GM18508 (cell line): ENCODE measurements around the gene DNAH11.
"Not testable (repeated sequence)": the region's sequence is repeated elsewhere in the genome, so short reads cannot be mapped to it uniquely, and the experiment has no call there.

Experiments used
- ATAC-seq: cut with Tn5 transposase; IDR thresholded peaks from one replicate; pipeline ENCODE4 v1.9.1; 2021; ENCODE audit warnings: moderate number of reproducible peaks; ENCODE audit not compliant: insufficient read depth, unreplicated experiment

DNAH11 gene

GRCh38 chr7:21867226-21867625 lies 324.4 kb downstream of the DNAH11 start:
- no peak for ATAC-seq

GRCh38 chr7:21867816-21868575 lies 325.2 kb downstream of the DNAH11 start:
- no peak for ATAC-seq

- no peak for ATAC-seq
Observed at GRCh38 chr7:21868576-21868850, 325.7 kb downstream of the DNAH11 start.

- no peak for ATAC-seq
Observed at GRCh38 chr7:21869785-21870402, 327.1 kb downstream of the DNAH11 start.

GRCh38 chr7:21883069-21883468 lies 340.2 kb downstream of the DNAH11 start:
- no peak for ATAC-seq

- ATAC-seq: not testable (repeated sequence)
Observed at GRCh38 chr7:21883501-21883900, 340.7 kb downstream of the DNAH11 start.

GRCh38 chr7:21884496-21884895 lies 341.7 kb downstream of the DNAH11 start:
- ATAC-seq: no peak

GRCh38 chr7:21886396-21886795 lies 343.6 kb downstream of the DNAH11 start:
- no peak for ATAC-seq

- ATAC-seq: no peak
Observed at GRCh38 chr7:21887353-21887752, 344.5 kb downstream of the DNAH11 start.

GRCh38 chr7:21887779-21888178 lies 344.9 kb downstream of the DNAH11 start:
- no peak for ATAC-seq

GRCh38 chr7:21891291-21891690 lies 348.5 kb downstream of the DNAH11 start:
- ATAC-seq: no peak

GRCh38 chr7:21893401-21893800 lies 350.6 kb downstream of the DNAH11 start:
- ATAC-seq: no peak

GRCh38 chr7:21898265-21898930 lies 355.6 kb downstream of the DNAH11 start:
- ATAC-seq: peak; percentile 92

GRCh38 chr7:21902240-21902639 lies 359.4 kb downstream of the DNAH11 start:
- no peak for ATAC-seq

GRCh38 chr7:21903020-21903786 lies 360.4 kb downstream of the DNAH11 start:
- ATAC-seq: no peak

GRCh38 chr7:21908746-21909145 lies 365.9 kb downstream of the DNAH11 start:
- no peak for ATAC-seq

GRCh38 chr7:21910253-21910652 lies 367.4 kb downstream of the DNAH11 start:
- ATAC-seq: no peak

GRCh38 chr7:21911341-21911875 lies 368.6 kb downstream of the DNAH11 start:
- ATAC-seq: no peak

- ATAC-seq: no peak
Observed at GRCh38 chr7:21912305-21912704, 369.5 kb downstream of the DNAH11 start.

- ATAC-seq: no peak
Observed at GRCh38 chr7:21912931-21913780, 370.3 kb downstream of the DNAH11 start.
